Stimulated activated CD8-positive, alpha-beta memory T cell treated with anti-CD3 and anti-CD28 coated beads, Interleukin-4, amount 100 ng/mL, for 48 hours (primary cell): Measurements from ENCODE around the gene ACSL5.
"Not testable (repeated sequence)": the region's sequence is repeated elsewhere in the genome, so short reads cannot be mapped to it uniquely, and the experiment has no call there.

Source experiments
- DNase-seq: peaks from one replicate; pipeline ENCODE4 v3.0.0-alpha.2; 2020

Gene ACSL5

DNA sequence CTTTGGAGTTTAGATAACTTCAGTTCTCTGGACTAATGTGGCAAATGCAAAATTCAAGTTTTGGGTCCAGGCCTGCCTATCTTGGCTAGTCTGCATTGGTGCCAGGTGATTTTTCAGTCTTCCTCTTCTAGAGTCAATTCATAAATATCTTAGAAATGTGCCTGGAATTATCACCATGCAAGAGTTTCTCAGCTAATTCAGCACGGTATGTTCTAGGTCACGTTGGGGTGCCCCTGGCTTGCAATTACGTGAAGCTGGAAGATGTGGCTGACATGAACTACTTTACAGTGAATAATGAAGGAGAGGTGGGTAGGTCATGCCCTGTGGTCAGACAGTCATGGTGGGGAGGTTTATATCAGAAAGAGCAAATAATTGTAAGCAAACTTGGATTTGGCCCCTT, 47.8 kb downstream of the ACSL5 start:
- no peak for DNase-seq

DNA sequence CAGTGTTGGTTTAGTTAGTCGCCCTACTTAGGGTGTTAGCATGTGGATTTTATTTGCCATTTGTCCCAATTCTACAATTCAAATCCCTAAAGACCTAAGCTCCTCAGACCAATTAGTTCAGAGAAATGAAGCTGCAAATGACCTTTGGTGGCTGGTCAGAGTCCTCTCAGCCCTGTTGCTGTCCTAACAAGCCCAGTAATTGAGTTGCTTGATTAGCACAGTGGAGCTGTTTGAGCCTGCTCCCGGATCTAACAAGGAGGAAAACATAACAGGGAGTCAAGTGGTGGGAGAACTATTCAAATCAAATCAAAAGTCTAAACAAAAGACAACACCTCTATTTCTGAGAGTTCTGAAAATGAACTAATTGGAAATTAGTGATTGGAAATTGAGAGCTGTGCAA, 50.7 kb downstream of the ACSL5 start:
- no peak for DNase-seq

DNA sequence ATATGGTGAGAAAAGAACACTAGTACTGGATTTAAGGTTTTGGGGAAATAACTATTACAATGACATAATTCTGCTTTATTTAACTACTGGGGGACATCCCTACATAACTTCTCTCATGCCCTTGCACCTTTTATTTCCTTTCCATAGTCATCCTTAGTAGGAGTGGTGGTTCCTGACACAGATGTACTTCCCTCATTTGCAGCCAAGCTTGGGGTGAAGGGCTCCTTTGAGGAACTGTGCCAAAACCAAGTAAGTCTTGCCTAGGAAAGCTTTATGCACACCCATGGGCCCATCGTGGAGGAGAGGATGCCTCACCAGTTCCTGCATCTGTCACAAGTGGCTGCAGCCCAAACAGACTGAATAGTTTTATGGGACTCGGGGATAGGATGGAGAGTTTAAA, 52.2 kb downstream of the ACSL5 start:
- no peak for DNase-seq

DNA sequence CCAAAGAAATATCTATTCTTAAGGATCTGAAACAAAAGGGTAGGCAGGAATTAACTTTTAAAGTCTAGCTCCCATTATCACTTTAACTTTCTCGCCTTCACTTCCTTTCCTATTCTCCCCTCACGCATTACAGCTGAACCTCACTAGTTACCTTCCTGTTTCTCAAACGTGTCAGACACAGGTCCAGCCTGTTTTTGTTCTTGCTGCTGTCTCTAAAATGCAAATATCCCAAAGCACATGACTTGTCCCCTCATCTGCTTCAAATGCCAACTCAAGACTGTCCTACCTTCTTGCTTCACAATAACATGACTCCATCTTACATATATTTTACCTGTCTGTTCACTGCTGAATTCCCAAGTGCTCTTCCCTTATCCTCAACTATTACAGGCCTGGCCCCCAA, 55.2 kb downstream of the ACSL5 start:
- no peak for DNase-seq

DNA sequence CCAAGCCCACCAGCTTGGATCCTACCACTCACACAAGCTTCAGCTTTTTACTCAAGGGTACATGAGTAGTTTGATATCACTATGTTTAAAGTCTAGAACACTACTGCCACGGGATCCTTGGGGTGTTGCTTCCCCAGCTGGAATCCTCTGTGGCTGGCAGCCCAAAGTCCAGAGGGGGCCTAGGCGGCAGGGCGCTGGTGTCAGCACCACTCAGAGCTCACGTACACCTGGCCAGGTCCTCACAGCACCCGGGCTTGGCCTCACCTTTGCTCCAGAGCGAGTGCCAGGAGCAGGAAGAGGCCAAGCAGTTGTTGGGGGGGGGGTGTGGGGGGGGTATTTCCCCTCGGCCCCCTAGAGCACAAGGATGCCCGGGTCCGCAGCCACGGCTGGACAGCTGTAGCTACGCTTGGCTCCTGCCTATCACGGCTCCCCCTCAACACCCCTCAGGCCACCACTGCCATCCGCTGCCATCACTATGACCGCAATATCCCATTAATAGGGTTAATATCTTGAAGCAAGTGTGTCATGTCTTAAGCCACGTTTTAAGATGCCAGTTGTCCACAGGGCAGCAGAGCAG, 55.8 kb downstream of the ACSL5 start:
- DNase-seq = no peak

DNA sequence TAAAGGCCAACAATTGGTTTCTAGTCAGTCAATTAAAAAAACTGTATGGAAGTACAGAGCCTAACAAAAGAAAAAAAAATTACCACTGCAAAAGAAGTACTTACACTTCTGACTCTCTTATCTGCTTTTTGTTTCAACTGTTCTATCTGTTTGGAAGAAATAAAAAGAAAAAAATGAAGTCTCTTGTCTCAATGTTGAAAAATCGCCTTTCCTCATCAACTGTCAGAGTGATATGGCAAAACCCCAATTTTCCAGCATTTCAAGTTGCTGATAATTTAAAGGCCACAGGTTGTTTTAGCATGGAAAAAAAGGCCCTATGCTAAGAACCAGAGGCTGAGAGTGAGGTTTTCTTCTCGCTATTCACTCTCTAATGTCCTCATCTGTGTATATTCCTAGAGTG, 59.2 kb downstream of the ACSL5 start:
- DNase-seq = no peak

DNA sequence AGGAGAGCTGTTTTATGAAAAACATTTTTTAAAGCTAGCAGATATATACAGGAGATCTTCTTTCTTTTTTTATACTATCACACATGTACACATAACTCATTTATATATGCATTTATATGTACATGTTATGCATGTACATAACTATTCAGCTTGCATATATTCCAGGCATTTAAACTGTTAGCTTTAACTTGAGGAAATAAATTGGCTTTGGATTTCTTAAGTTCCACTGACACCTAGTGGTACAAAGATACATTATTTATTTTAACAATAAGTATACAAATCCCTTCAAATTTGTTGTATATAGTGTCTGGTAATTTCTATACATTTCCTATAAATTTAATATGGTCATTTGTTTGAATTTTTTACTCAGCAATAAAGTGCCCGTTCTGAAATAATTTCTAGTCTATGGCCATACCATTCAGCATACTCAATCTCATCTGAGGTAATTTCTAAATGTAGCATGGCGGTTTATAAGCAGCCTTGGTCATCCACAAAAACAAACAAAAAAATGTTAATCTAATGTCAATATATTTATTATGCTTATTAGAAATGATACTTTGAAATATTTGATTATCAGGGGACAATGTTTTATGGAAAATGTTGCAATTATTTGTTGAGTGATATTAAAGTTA, 61.2 kb downstream of the ACSL5 start:
- no peak for DNase-seq

DNA sequence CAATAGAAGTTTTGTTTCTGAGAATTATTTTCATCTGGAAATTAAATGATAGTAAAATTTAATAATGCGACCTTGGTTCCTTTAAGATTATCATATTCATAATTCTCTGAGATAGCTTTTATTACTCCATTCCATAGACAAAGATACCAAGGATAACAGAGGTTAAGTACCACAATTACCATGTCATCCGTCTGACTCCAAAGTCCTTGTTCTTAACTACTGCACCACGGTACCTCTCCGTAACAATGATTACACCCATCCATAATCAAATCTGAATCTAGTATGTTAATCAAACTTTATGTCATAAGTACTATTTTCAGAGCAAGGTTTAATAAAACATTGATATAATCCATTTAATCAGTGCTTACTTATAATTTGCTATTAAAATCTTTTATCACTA, 64.4 kb downstream of the ACSL5 start:
- DNase-seq = no peak

DNA sequence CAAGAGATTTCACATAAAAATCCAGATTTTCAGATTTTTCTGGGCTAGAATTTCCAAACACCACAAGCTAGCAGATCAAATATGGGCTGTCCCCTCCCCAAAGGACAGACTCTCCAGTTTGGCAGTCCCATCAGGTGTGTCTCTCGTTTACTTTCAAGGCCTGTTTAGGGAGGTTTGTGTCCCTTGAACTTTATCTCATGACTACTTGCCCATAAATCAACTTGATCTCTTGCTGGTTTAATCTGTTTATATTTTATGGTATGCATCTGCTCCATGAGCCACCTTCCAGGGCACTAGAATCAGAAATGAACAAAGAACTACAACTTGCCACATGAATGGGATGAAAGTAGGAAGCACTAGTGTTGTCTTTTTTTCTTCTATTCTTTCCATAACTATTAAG, 67.6 kb downstream of the ACSL5 start:
- no peak for DNase-seq

DNA sequence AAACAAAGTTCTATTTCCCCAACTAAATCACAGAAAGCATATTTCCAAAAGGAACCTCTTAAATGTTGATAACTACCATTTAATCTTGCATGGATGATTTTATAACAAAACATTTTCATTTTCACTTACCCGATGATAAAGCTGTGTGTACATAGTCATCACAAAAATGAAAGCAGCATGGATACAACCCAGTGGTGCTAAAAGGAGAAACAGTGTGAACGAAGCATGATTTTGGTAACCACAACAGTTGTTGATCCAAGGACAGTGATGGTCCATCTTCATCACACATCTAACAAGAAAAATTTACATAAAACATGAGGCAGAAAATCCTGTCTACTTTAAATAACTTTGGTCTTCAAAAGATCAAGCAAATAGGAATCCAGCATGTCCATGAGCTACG, 68.1 kb downstream of the ACSL5 start:
- DNase-seq = no peak

DNA sequence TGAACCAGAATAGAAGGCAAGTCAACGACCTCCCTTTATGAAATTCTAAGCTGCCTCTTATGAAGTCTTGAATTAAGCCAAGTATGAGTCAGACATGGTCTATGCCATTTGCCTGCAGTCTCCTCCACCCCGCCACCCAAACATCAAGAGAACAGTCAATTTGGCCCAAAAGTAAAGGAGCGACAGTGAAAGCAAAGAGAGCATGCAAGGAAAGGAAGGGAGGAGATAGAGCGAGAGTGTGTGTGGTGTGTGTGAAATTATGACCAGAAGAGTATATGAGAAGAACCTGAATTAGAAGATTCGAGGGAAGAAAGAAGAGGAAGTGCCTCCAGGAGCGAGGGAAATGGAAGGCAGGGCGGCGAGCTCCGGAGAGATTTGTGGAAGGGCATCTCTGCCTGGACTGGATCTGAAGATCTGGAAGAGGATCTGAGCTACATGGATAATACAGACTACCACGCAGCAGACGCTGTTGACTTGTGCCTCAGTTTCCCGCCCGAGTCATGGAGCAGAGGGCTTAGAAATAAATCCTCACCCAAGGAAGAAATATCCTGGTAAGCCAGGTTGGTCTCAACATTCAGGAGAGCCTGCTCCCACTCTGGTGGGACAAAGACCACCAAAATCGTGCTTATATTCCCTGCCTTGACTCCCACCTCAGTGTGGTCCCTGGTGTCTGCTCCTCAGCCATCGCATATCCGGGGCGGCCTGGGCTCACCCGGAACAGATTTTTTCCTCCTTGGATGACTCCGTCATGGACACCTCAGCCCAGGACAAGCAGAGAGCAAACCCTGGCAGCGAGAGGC, 72.3 kb downstream of the ACSL5 start:
- peak; percentile 32 for DNase-seq

DNA sequence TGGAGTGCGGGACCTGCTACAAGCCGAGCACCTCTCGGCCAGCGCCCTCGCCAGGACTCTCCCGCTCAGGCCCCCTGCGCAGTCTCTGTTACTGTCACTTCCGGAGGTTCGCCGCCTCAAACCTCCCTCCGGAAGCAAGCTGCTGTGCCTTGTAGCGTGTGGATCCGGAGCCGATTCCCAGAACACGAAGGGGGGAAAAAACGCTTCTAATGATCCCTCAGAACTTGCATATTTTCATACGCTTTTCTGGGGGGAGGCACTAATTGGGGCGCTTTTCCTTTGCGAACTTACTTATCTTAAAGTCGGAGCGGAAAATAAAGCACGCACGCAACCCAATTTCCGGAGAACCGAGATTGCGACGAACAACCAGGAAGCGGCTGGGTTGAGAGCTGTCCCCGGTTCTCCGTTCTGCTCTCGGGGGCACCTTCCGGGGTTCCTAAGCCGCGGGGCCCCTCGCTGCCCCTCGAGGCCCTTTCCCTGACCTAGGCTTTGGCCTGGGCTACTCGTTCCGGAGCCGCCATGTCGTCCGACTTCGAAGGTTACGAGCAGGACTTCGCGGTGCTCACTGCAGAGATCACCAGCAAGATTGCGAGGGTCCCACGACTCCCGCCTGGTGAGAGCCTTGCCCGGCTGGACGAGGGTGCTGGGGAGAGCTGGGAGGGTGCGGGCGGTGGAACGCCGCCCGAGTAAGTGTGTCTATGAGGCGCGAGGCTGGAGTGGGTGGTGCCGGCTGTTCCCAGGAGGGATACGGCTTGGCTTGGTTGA, 73.1 kb downstream of the ACSL5 start, which contains the start of the genes VTI1A and ZDHHC6:
Gene VTI1A (plus strand): TSS at position 361 of the 765 bp plus-strand sequence. CDS start 159 bp downstream, at position 520.
Gene ZDHHC6 (minus strand): TSS at position 60 of the 765 bp plus-strand sequence. CDS start 1,478 bp downstream, outside the sequence.
- peak; percentile 89 for DNase-seq

DNA sequence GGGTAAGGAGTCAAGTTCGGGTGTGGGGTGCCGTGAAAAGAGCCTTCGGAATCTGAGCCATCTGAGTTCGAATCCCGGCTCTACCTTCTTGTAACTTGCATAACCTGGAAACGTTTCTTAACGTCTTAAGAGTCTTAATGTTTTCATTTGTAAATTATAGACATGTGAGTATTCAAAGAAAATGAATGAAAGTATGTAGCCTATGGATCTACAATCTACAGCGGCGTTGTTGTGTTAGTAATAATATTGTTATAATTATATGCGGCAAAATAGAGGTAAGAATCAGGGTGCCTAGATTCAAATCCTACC, 73.7 kb downstream of the ACSL5 start:
- no peak for DNase-seq

DNA sequence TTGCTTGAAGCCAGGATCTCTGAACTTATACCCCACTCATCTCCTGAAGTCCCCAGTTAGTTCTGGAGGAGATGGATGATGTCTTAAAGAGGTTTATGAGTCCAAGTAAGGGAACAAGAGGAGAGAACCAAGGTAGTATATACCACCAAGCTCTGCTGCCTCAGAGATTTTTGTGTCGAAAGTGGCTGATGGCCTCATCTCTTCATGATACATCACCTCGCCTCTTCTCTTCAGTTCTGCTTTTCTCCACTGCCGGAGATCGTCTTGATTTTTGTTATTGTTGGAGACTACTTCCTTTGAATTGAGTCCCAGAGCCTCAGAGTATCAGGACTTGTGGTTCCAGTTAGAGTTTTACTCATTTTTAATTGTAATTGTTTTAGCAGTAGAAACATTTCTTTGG, 75.0 kb downstream of the ACSL5 start:
- DNase-seq = no peak

DNA sequence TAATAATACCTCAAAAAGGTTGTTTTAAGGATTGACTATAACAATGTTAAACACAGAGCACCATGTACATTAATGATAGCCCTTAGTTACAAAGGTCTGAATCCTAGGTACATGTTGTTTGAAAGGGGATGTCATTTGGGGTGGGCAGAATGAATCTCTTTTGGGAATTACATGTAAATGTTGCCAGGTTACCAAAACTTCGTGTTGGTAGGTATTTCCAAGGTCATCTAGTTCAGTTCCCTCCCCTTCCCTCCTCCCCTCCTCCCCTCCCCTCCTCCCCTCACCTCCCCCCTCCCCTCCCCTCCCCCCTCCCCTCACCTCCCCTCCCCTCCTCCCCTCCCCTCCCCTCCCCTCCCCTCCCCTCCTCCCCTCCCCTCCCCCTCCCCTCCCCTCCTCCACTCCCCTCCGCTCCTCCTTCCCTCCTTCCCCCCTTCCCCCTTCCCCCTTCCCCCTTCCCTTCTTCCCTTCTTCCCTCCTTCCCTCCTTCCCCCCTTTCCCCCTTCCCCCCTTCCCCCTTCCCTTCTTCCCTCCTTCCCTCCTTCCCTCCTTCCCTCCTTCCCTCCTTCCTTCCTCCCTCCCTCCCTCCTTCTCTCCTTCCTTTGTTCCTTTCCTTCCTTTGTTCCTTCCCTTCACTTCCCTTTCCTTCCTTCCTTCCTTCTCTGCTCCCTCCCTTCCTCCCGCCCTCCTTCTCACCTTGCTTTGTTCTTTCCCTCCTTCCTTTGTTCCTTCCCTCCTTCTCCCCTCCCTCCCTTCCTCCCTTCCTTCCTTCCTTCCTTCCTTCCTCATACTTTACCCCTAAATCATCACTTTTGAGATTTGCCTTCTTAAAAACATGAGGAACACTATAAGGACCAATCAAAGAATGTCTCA, 81.2 kb downstream of the ACSL5 start:
- no peak for DNase-seq

DNA sequence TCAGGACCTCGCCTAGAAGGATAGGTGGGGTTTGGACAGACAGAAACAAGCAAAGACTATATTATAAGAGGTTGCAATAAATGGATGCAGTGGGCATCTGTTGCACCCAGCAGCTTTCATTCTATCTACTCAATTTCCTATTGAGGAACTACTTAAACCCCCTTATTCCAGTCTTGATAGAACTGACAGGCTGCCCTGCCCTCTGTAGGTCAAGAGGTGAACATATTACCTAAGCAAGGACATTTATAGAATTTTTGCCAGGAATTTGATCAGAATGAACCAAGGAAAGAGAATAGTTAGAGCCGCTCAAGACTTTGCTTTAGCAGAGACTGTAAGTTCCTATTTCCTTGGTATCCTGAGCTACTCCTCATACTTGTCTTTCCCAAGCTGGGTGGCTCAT, 82.6 kb downstream of the ACSL5 start:
- no peak for DNase-seq

DNA sequence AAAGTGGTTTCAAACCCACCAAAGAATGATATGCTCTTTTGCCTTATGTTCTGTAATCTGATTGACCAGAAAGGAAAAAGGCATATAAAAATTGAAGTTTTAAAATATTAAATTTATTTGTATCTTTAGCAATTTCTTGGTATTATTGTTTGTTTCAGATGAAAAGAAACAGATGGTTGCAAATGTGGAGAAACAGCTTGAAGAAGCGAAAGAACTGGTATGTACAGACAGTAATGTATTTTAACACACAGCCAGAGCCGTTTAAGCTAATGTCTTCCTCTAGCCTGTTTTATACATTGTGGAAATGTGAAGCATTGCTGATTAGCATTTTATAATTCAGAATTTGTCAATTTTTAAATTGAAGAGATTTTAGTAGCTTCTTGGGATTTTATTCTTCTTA, 86.5 kb downstream of the ACSL5 start:
- DNase-seq = no peak

DNA sequence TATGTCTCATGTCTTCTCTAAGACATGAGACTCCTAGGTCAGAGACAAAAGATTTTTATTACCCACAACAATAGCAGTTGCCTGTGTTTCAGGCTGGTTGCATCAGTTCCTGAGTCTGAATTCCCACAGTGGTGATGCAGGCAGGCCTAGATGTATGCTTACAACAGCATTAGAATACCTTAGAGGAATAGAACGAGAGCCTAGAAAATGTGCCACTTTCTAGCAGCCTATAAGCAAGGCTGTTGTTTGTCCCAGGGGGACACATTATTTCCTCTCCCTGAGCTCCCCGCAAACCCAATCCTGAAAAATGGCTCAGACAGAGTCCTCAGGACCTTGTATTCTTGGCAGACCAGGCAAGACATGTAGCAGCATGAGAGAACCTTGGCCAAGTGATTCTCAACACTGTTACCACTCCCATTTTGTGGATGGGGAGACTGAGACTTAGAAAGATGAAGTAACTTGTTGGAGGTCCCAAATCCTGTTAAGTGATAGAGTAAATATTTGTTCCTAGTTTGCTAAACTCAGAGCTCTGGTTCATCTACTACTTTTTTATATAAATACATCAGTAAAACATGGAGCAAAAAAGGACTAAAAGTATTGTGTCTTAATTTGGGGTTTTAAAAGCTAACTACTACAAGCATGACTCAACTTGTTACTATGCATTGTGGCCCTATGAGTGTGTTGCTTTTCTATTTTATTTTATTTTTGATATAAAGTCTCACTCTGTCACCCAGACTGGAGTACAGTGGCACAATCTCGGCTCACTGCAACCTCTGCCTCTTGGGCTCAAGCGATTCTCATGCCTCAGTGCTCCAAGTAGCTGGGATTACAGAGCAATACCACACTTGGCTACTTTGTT, 87.3 kb downstream of the ACSL5 start:
- peak; percentile 61 for DNase-seq

DNA sequence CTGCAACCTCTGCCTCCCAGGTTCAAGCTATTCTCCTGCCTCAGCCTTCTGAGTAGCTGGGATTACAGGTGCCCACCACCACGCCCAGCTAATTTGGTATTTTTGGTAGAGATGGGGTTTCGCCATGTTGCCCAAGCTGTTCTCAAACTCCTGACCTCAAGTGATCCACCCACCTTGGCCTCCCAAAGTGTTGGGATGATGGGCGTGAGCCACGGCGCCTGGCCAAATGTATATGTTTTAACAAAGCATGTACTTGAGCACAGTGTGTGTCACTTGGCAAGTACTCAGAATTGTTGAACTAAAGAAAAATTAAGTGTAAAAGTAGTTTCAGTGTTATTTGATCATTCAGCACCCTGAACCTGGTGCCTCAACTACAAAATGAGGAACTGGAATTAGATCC, 90.2 kb downstream of the ACSL5 start:
- not testable (repeated sequence) for DNase-seq

DNA sequence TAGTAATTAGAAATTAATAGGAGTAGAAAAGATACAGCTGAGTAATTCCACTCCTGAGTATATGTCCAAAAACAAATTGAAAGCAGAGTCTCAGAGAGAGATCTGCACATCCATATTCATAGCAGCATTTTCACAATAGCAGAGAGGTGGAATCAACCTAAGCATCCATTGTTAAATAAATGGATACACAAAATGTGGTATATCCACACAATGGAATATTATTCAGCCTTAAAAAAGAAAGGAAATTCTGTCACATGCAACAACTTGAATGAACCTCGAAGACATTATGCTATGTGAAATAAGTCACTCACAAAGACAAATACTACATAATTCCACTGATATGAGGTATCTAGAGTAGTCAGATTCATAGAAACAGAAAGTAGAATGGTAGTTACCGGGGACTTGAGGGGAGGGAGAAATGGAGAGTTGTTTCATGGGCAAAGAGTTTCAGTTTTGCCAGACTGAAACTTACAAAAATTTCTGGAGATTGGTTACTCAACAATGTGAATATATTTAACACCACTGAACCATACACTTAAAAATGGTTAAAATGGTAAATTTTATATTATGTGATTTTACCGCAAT, 91.5 kb downstream of the ACSL5 start:
- DNase-seq = no peak

DNA sequence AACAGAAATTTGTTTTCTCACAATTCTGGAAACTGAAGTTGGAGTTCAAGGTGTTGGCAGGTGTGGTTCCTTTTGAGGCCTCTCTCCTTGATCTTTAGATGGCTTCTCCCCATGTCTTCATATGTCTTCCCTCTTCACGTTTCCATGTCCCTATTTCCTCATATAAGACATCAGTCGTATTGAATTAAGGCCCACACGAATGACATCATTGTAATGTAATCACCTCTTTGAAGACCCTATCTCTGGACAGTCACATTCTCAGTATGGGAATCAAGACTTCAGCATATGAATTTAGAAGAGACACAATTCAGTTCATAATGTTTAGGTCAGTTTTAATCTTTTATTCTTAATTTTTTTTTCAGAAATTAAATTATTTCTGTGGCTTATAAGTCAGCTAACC, 92.9 kb downstream of the ACSL5 start:
- no peak for DNase-seq
